Stimulated activated CD8-positive, alpha-beta memory T cell treated with anti-CD3 and anti-CD28 coated beads, Interleukin-7, amount 100 ng/mL, for 4 hours (primary cell): ENCODE measurements around the gene HEYL.
"Not testable (repeated sequence)": the region's sequence is repeated elsewhere in the genome, so short reads cannot be mapped to it uniquely, and the experiment has no call there.

Source experiments
- DNase-seq, 2 donors: peaks; one replicate each; pipeline ENCODE4 v3.0.0-alpha.2; 2020; ENCODE audit warnings: low read depth in 2 of 2

HEYL gene

GRCh38 chr1:39608921-39609320, 30.5 kb downstream of the HEYL start:
- DNase-seq, result no peak

- not testable (repeated sequence) for DNase-seq
Observed at GRCh38 chr1:39603677-39604076, 35.8 kb downstream of the HEYL start.

- DNase-seq, result not testable (repeated sequence)
Observed at GRCh38 chr1:39601667-39602255, 37.7 kb downstream of the HEYL start.

DNA sequence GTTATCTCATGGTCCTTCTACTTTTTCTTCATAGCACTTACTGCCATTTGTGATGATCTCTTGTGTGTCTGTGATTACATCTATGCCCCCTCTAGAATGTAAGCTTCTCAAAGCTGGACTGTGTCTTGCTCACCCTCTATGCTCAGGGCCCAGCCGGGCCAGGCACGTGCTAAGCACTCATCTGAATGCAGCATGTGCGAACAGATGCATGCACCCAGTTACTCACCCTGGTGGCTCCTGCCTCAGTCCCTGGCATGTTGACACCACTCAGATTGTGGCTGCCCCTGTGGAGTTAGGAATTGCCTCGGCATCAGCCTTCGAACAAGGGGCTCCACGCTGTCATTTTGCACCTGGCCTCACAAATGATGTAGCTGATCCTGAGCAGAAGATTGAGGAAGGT, 43.3 kb downstream of the HEYL start:
- DNase-seq, result no peak

DNA sequence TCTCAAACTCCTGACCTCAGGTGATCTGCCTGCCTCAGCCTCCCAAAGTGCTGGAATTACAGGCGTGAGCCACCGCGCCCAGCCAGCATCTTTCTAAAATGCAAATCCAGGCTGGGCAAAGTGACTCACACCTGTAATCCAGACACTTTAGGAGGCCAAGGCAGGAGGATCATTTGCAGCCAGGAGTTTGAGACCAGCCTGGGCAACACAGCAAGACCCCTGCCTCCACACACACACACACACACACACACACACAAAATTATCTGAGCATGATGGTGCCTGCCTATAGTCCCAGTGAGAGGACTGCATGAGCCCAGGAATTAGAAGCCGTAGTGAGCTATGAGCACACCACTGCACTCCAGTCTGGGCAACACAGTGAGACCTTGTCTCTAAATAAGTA, 46.1 kb downstream of the HEYL start:
- no peak for DNase-seq

DNA sequence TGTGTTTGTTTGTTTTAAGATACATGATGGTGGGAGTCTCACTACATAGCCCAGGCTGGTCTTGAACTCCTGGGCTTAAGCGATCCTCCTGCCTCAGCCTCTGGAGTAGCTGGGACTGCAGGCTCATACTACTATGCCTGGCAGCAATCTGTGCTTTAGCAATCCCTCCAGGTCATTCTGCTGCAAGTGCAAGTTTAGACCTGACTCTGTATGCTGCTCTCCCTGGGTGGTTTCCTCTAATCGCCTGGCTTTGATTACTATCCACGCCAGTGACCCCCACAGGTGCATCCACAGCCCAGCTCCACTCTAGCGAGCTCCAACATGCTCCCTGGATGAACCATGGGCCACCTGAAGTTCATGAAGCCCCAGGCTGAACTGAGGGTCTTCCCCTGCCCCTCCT, 47.4 kb downstream of the HEYL start:
- DNase-seq, result no peak

DNA sequence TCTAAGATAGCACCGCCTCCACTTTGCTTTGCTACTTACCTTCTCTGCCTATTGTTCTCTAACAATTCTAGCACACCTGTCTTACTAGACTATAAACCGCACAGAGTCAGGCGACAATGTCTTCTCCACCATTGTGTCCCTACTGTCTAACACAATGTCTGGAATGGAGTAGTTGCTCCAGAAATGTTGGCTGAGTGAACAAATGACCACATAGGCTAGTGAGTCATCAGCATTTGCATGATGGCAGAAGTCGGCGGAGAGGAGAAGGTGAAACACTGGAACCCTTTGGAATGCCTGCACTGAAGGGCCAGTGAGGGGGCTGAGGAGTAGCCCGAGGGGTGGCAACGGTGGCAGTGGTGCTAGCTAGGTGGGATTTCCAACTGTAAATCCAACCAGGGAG, 48.9 kb downstream of the HEYL start:
- DNase-seq, result no peak

DNA sequence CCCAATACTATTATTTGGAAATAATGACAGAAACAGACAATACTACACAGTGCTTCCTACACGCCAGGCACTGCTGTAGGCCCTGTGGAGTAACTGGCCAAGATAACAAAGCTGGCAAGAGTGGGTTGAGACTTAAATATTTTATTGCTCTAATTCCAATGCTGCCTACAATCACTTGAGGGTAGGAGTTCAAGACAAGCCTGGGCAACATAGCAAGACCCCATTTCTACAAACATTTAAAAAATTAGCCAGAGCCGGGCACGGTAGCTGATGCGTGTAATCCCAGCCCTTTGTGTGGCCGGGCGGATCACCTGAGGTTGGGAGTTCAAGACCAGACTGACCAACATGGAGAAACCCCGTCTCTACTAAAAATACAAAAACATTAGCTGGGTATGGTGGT, 53.5 kb downstream of the HEYL start:
- DNase-seq, result no peak

- DNase-seq, result peak in 1 of 2 donors; percentile 20
Observed at GRCh38 chr1:39576016-39576657, 63.3 kb downstream of the HEYL start.

GRCh38 chr1:39575191-39576015, 64.0 kb downstream of the HEYL start:
- DNase-seq, result peak; percentile 44 to 65

DNA sequence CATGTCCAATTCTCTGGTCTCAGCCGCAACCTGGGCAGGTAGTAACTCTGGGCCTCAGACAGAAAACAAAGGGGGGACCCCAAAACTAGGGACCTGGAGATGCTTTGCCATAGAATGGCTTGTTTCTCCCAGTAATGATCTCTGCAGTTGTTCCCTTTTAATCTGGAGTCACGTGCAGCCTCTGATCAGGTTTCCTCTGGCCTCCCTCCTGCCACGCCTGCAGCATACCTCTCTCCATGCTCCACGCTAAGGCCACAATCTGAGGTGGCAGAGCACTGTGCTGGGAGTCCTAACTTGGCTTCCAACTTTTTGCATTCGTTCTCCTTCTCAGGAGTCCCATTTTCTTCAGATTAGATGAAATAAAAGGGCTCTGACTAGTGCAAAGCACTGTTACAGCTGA, 64.8 kb downstream of the HEYL start:
- DNase-seq, result no peak
